ENCODE results near the gene MRS2.
"Not testable (repeated sequence)": the region's sequence is repeated elsewhere in the genome, so short reads cannot be mapped to it uniquely, and the experiment has no call there.

Gene MRS2, protein sequence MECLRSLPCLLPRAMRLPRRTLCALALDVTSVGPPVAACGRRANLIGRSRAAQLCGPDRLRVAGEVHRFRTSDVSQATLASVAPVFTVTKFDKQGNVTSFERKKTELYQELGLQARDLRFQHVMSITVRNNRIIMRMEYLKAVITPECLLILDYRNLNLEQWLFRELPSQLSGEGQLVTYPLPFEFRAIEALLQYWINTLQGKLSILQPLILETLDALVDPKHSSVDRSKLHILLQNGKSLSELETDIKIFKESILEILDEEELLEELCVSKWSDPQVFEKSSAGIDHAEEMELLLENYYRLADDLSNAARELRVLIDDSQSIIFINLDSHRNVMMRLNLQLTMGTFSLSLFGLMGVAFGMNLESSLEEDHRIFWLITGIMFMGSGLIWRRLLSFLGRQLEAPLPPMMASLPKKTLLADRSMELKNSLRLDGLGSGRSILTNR

DNA sequence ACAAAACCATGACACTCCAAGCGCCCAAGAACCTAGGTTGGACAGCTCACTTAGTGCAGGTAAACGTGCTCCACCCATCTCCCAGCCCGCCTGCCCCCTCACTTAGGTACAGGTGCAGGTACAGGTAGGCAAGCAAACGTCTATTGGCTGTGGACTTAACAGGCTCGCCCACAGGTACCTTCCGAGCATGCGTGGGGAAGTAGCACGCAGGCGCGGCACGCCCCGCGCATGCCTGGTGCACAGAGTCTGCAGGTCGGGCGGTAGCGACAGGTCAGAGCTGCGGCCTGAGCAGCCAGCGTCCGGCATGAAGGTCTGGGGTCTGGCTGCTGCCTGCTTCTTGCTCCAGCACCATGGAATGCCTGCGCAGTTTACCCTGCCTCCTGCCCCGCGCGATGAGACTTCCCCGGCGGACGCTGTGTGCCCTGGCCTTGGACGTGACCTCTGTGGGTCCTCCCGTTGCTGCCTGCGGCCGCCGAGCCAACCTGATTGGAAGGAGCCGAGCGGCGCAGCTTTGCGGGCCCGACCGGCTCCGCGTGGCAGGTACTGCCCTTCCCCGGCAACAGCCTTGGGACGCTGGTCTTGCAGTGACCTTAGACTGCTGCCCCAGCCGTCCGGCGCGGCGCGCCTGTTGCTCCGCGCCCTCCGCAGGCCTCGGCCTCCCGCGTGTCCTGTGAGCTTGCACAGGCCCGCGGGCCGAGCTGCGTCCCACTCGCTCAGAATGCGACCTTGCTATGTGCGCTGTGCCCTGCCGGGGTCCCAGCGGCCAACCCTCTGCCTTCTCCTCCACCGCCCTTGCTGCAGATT is at the start of gene MRS2:
MRS2 (plus strand) TSS at position 240 of the 804 bp plus-strand sequence; CDS start at position 351, 111 bp downstream.
- DNase-seq = peak; percentile 76 to 99 (median 86)
- intact Hi-C loops (cut with DNase I) = no loop called here

DNA sequence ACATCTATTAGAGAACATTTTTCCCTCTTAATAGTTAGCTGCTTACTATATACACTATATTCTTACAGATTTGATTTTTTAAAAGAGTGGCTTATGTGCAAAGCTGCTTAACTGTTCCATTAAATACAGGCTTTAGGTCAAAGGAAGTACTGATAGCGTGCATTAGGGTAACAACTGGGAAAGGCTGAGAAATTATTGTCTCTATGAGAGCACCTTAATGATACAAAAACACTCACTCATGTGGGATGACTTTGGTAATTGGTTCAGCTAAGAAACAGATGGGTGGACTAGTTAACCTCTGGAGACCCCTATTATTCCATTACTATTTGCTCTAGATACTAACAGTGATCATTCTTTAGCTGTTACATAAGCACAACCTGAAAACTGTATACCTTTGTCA is 48.9 kb upstream of the MRS2 start:
- DNase-seq = no peak
- intact Hi-C loops (cut with DNase I) = no loop called here

DNA sequence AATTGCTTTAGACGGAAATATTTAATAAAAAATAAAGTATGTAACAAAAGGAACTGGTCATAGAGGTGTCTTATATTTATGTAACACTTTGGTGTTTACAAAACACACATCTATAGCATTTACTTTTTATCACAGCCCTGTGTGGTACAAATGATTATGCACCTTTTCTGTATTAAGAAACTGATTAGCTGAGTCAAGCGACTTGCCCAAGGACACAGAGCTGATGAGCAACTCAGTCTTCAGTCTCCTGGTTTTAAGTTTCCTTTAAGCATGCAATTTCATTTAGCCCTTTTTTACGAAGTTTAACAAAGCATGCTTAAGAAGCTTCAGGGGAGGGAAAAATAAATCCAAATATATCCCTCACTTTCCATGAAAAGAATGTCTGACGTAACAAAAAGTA is 47.3 kb upstream of the MRS2 start:
- intact Hi-C loops (cut with DNase I) = no loop called here
- DNase-seq = no peak

DNA sequence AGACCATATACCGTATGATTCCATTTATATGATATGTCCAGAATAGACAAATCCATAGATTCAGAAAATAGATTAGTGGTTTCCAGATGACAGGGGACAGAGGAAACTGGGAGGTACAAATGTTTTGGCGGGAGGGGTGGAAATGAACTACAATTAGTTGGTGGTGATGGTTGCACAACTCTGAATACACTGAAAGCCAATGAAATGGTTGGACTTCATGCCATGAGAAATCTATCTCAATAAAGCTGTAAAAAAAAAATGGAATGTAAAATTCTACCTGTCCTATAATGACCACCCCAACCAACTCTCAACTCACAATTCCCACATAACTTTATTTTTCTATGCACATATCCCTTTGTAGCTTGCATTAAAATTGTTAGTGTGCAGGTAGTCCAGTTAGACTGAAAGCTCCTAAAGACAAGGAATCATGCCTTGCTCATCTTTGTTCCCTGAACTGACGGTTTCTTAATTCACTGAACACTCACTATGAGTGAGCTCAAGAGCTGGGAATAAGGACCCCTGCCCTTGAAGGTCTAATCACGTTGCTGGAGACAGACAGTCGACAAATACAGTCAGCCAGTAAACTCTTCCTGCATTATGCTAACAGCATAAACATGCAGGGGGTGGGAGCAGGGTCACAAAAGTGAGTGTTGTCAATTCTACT is 46.3 kb upstream of the MRS2 start:
- DNase-seq = no peak
- intact Hi-C loops (cut with DNase I) = no loop called here

DNA sequence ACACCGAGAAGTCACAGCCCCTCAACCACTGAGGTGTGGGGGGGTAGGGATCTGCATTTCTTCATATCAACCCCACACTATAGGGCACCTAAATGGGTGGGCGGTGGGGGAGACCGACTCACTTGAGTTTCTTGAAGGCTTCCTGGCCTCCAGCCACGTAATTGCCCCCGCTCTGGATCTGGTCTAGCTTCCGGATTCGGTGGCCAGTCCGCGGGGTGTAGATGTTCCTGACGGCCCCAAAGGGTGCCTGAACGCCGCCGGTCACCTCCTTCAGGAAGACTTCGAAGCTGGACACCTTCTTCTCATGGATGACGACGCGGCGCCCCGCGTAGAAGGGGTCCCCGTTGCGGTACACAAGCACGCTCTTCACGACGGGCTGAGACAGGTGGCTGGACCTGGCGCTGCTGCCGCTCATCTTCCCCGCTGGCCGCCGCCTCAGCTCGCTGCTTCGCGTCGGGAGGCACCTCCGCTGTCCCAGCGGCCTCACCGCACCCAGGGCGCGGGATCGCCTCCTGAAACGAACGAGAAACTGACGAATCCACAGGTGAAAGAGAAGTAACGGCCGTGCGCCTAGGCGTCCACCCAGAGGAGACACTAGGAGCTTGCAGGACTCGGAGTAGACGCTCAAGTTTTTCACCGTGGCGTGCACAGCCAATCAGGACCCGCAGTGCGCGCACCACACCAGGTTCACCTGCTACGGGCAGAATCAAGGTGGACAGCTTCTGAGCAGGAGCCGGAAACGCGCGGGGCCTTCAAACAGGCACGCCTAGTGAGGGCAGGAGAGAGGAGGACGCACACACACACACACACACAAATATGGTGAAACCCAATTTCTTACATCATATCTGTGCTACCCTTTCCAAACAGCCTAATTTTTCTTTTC is 45.2 kb upstream of the MRS2 start, which contains the start of gene DCDC2:
DCDC2 (minus strand) TSS at position 724 of the 883 bp plus-strand sequence; CDS start at position 415, 309 bp downstream.
- DNase-seq = peak in 8 of 10 donors; percentile 9 to 88 (median 32)
- intact Hi-C loops (cut with DNase I) = no loop called here

DNA sequence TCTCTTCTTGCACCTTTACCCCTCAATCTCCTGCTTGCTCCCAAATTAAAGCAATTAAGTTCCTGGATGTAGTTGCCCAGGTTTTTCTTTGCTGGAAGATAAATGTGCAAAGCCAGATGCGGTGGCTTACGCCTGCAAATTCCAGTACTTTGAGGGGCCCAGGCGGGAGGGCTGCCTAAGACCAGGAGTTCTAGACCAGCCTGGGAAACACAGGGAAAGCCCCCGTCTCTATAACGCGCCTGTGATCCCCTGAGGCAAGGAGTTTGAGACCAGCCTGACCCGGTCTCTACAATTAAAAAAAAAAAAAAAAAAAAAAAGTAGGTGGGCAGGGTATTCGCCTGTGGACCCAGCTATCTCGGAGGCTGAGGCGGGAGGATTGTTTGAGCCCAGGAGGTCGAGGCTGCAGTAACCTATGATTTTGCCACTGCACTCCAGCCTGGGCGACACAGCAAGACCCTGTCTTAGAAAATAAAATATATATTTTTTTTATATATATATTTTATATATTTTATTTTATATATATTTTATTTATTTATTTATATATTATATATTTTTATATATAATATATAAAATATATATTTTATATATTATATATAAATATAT is 44.4 kb upstream of the MRS2 start:
- DNase-seq = no peak
- intact Hi-C loops (cut with DNase I) = no loop called here

DNA sequence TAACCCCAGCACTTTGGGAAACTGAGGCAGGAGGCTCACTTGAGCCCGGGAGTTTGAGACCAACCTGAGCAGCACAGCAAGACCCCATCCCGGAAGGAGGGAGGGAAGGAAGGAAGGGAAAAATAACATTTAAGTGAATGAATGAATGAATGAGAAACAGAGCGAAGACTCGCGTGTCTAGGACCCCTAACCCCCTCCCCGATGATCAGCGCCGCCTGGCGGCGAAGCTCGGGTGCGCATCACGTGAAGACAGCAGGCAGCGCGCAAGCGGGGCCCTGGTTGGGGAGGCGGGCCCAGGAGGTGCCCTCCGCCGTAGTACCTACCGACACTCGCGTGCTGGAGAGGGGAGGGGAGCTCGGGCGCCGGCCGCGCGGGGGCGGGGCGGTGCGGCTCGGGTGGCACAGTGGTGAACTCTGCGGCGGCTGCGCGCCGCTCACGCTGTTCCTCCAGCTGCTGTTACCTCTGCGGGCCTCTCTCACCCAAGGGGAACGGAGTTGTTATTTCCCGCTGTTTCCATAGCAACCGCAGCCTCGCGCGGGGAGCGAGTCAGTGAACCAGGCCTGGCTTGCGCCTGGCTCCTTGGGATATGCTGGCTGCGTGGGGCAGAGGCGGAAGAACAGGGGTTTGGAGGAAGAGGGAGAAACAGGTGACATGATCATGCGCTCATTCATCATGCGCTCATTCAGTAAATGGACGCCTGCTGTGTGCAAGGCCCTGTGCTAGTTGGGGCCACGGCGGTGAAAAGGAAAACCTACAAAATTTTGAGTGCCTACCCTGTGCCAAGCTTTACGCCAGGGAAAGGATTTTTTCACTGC is 42.9 kb upstream of the MRS2 start:
- intact Hi-C loops (cut with DNase I) = no loop called here
- peak; percentile 32 to 95 (median 73) for DNase-seq

DNA sequence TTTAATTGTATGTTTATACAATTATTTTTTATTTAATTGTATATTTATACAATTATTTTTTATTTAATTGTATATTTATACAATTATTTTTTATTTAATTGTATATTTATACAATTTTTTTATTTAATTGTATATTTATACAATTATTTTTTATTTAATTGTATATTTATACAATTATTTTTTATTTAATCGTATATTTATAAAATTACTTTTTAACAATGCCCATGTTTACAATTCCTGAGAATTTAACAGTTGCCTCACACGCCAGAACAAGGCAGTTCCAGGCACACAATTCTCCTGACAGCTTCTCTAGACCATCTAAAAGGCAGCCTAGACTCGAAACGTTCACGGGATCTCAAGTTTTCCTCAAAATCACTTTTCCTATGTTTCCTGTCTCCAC is 40.4 kb upstream of the MRS2 start:
- intact Hi-C loops (cut with DNase I); DNase-seq: not testable (repeated sequence)

DNA sequence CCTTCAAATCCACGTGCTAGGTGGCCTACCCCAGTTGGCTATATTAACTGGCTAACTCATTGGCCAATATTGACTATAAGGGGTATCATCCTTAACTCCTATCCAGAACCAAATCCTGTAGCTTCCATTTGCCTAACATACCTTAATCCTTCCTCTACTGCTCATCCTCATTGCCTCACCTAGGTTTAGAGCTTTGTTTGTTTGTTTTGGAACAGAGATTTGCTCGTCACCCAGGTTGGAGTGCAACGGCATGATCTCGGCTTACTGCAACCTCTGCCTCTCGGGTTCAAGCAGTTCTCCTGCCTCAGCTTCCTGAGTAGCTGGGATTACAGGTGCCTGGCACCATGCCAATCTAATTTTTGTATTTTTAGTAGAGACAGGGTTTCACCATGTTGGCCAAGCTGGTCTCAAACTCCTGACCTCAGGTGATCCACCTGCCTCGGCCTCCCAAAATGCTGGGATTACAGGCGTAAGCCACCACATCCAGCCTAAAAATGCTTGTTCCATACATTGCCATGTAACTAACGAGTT is 37.6 kb upstream of the MRS2 start:
- intact Hi-C loops (cut with DNase I); DNase-seq: not testable (repeated sequence)

DNA sequence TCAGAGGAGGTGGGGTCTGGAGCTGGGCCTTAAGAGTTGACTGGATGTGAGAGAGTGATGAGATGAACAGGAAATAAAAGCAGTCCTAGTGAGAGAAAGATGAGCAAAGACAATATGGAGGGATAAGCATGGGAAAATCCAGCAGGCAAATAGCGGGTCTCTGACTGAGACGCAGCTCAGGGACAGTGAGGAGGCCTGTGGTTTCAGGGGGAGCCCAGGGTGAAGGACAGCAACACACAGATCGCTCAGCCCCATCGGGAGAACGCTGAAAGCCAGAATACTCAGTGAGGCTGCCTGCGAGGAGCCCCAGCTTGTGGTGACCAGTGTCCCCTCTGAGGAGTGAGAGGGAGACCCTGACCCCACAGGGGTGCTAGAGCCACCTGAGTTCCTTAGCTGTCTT is 28.1 kb upstream of the MRS2 start:
- intact Hi-C loops (cut with DNase I) = no loop called here
- DNase-seq = no peak

DNA sequence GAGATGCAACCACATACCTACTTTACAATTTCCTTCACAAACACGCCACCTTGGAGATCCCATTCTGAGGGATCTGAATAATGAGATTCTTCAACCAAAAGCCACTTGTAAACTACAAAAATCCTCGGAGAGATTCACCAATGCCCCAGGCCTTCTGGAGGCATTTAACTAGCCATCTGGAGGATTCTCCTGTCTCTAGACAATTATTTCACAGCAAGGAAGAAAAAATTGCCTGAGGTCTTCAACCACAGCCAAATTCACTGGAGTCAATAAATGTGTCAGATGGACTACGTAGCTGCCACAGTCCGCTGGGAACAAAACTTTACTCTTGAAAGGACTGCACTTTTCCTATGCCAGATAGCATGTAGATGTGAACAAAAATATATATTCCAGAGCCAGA is 25.9 kb upstream of the MRS2 start:
- DNase-seq = no peak
- intact Hi-C loops (cut with DNase I) = no loop called here

DNA sequence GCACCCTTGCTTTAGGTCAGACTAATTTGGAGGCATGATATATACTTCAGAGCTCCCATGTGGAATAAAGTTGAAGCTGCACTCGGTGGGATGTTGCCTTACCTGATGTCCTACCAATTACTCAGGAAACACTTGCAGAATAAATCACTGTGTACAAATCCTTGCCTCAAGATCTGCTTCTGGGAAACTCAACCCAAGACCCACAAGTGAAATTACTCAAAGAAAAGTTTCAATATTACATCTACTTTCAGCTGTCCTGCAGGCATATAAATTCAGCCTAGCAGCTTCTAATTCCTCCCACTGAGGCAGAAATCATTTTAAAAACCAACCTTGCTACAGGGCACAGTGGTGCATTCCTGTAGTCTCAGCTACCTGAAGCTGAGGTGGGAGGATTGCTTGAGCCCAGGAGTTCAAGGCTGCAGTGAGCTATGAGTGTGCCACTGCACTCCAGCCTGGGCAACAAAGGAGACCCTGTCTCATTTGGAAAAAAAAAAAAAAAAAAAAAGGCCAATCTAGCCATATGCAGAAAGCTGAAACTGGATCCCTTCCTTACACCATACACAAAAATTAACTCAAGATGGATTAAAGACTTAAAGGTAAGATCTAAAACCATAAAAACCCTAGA is 24.2 kb upstream of the MRS2 start:
- intact Hi-C loops (cut with DNase I) = no loop called here
- no peak for DNase-seq

DNA sequence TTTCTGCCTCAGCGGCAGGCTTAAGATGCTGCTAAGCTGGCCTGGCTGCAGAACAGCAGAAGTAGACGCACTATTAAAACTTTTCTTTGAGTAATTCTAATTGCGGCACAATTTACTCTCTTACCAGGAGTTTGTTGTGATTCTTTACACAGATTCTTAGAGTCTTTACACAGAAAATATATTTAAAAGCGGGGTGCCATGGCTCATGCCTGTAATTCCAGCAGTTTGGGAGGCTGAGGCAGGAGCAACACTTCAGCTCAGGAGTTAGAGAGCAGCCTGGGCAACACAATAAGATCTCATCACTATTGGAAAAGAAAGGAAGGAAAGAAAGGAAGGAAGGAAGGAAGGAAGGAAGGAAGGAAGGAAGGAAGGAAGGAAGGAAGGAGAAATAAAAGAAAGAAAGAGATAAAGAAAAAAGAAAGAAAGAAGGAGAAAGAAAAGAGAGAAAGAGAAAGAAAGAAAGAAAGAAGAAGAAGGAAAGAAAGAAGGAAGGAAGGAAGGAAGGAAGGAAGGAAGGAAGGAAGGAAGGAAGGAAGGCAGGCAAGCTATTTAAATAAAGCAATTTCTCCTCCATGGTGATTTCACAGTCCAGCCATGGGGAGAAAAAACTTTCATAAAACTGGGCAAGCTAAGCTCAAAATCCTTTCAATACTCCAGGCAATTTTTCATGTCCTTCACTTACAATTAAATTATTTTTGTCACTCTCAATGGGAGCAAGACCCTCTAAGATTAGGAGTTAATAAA is 21.1 kb upstream of the MRS2 start:
- intact Hi-C loops (cut with DNase I) = no loop called here
- no peak for DNase-seq

DNA sequence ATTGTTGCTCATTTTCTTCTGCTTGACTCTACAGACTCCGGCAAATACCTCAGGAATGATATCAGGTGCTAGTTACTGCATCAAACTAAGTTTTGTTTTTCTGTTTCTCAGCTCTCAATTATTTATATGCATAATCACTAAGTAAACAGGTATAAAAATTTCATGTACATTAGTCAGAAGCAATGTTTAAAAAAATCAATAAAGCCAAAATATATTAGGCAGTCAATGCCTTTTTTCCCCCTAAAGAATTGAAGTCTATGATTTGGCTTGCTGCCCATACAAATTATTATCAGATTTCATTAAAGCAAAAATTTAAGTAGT is 20.6 kb upstream of the MRS2 start:
- intact Hi-C loops (cut with DNase I) = no loop called here

DNA sequence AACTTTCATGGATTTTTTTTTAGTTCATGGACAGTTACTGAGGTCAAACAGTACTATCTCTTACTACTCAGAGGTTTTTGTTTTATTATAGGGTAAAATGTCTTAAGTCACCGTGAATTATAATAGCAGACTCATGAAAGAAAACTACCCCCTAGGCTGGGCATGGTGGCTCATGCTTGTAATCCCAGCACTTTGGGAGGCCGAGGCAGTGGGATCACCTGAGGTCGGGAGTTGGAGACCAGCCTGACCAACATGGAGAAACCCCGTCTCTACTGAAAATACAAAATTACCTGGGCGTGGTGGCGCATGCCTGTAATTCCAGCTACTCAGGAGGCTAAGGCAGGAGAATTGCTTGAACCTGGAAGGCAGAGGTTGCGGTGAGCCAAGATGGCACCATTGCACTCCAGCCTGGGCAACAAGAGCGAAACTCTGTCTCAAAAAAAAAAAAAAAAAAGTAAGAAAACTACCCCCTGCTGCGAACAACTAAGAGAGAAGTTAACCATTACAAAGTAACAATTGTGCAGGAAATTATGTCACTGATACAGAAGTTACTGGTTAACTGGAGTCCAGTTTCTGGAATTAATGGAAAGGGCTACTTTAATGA is 19.7 kb upstream of the MRS2 start:
- not testable (repeated sequence) for DNase-seq

More for the DNA sequence above, 20.6 kb upstream of the MRS2 start:
- no peak for DNase-seq

DNA sequence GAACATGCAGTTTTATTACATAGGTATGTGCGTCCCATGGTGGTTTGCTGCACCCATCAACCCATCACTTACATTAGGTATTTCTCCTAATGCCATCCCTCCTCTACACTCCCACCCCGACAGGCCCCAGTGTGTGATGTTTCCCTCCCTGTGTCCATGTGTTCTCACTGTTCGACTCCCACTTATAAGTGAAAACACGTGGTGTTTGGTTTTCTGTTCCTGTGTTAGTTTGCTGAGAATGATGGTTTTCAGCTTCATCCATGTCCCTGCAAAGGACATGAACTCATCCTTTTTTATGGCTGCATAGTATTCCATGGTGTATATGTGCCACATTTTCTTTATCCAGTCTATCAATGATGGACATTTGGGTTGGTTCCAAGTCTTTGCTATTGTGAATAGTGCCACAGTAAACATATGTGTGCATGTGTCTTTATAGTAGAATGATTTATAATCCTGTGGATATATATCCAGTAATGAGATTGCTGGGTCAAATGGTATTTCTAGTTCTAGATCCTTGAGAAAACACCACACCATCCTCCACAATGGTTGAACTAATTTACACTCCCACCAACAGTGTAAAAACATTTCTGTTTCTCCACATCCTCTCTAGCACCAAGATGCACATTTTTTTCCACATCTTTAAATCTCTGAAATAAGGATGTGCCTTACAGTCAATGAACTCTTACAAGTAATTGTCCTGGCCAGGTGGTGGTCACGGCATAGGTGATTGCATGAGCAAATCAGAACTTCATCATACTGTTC is 18.2 kb upstream of the MRS2 start:
- DNase-seq; intact Hi-C loops (cut with DNase I): not testable (repeated sequence)

More for the DNA sequence above, 19.7 kb upstream of the MRS2 start:
- intact Hi-C loops (cut with DNase I) = not testable (repeated sequence)
